ENCODE data around the gene AEN.

DNA sequence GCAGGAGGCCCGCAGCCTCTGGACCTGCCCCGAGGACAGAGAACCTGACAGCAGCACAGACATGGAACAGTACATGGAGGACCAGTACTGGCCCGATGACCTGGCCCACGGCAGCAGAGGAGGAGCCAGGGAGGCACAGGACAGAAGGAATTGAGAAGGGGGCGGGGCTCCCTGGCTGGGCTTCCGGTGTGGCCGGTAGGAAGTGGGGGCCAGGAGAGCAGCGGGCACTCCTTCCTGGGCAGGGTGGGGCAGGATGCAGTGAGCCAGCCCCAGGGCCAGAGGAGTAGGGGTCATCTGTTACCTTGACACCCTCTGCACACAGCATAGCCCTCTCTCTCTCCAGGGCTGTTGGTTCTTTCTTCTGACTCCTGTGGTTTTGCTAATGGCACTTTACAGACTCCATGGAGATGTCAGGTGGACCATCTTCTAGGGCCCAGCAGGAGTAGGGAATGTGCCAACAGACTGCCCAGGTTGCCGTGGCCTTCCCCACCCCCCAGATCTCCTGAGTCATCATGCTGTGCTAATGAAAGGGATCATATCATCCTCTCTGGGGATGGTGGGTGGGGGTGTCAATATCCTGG lies 9.1 kb downstream of the AEN start:
- no peak for TF ChIP-seq ZNF274 (IDR thresholded peaks at IDR 0.05; ENCODE audit: low read depth, low read length)
- no peak for TF ChIP-seq YY1 (IDR thresholded peaks at IDR 0.05; ENCODE audit: insufficient read depth, insufficient read length)
- TF ChIP-seq SUZ12 (IDR thresholded peaks at IDR 0.05; ENCODE audit: extremely low read depth, insufficient read depth, insufficient read length), result no peak

Data from NT2/D1 (cell line).